Measurements from ENCODE around the gene PAPPA2. TPM values are rescaled to one million over a fixed set of nuclear protein-coding genes. Genes with fewer than 3 reads are reported as not detected.

The PAPPA2 gene
- total RNA-seq, 1 experiment from 2014 or later, result not detected

- no peak for DNase-seq
- intact Hi-C loops (cut with micrococcal nuclease; ENCODE audit: unreplicated experiment), result no loop called here
- ChIA-PET POLR2A (ENCODE audit: unreplicated experiment) (no interaction called here), CTCF (no interaction called here)
- Histone ChIP-seq H3K9me3 (ENCODE audit: insufficient read depth, low read depth) (no peaks in the 10 kb centered on the region), H2AFZ (no peak overlapping the region), H3K79me2 (ENCODE audit: low read depth) (no peaks in the 10 kb centered on the region), H3K4me2 (no peak overlapping the region), H3K36me3 (ENCODE audit: low read depth) (no peaks in the 10 kb centered on the region), H3K9me2 (ENCODE audit: insufficient read depth) (no peaks in the 10 kb centered on the region), H3K27me3 (ENCODE audit: insufficient read depth, low read depth) (no peaks in the 10 kb centered on the region), H4K20me1 (ENCODE audit: insufficient read depth) (no peaks in the 10 kb centered on the region), H3F3A (ENCODE audit: insufficient read depth, low read depth) (no peaks in the 10 kb centered on the region), H3K4me1 (replicated peaks; ENCODE audit: insufficient read depth) (no peaks in the 10 kb centered on the region), H3K4me3 (no peak overlapping the region), H3K27ac (no peak overlapping the region)
- TF ChIP-seq, protein P1, sequence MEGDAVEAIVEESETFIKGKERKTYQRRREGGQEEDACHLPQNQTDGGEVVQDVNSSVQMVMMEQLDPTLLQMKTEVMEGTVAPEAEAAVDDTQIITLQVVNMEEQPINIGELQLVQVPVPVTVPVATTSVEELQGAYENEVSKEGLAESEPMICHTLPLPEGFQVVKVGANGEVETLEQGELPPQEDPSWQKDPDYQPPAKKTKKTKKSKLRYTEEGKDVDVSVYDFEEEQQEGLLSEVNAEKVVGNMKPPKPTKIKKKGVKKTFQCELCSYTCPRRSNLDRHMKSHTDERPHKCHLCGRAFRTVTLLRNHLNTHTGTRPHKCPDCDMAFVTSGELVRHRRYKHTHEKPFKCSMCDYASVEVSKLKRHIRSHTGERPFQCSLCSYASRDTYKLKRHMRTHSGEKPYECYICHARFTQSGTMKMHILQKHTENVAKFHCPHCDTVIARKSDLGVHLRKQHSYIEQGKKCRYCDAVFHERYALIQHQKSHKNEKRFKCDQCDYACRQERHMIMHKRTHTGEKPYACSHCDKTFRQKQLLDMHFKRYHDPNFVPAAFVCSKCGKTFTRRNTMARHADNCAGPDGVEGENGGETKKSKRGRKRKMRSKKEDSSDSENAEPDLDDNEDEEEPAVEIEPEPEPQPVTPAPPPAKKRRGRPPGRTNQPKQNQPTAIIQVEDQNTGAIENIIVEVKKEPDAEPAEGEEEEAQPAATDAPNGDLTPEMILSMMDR (conservative IDR thresholded peaks at IDR 0.05), result no peak
- TF ChIP-seq EZH2 (IDR thresholded peaks at IDR 0.05; ENCODE audit: low read depth), result no peak
- no TSS peak for BruUV-seq (replicated peaks)
Observed at GRCh38 chr1:176799327-176799726, 336.4 kb downstream of the PAPPA2 start.

- TF ChIP-seq EZH2 (IDR thresholded peaks at IDR 0.05; ENCODE audit: low read depth), result no peak
- TF ChIP-seq, protein P1 (conservative IDR thresholded peaks at IDR 0.05), result no peak
- Histone ChIP-seq H3K79me2 (ENCODE audit: low read depth) (no peaks in the 10 kb centered on the region), H3K4me3 (no peak overlapping the region), H3K27me3 (ENCODE audit: insufficient read depth, low read depth) (no peaks in the 10 kb centered on the region), H4K20me1 (ENCODE audit: insufficient read depth) (no peaks in the 10 kb centered on the region), H3K9me3 (ENCODE audit: insufficient read depth, low read depth) (no peaks in the 10 kb centered on the region), H3F3A (ENCODE audit: insufficient read depth, low read depth) (no peaks in the 10 kb centered on the region), H3K27ac (no peak overlapping the region), H3K36me3 (ENCODE audit: low read depth) (no peaks in the 10 kb centered on the region), H3K4me1 (replicated peaks; ENCODE audit: insufficient read depth) (no peaks in the 10 kb centered on the region), H3K9me2 (ENCODE audit: insufficient read depth) (no peaks in the 10 kb centered on the region), H3K4me2 (no peak overlapping the region), H2AFZ (no peak overlapping the region)
- no peak for DNase-seq
- intact Hi-C loops (cut with micrococcal nuclease; ENCODE audit: unreplicated experiment), result no loop called here
- BruUV-seq (replicated peaks), result no TSS peak
- CTCF ChIA-PET, result no interaction called here
- POLR2A ChIA-PET (ENCODE audit: unreplicated experiment), result no interaction called here
Observed at GRCh38 chr1:176800978-176801513, 338.1 kb downstream of the PAPPA2 start.

DNA sequence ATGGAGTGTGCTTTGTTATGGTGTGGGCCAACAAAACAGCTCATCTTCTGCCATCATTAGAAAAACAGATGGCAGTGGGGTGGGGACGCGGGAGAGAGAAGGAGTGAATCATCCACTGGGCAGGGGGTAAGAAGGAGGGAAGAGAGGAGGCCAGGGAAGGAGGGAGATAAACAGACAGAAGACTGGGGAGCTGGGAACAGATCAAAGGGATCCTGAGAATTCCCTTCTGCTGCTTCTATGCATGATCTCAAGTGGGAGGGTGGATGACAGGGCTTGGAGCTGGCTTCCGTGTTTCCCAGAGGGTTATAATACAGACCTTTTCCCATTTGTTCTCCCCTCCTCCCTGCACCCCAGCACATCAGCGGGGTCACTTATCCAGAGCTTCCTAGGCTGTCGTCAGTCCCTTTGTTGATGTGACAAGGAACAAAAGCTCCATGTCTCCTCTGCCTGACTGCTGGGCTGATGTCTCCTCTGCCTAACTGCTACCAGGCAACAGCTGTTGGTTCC, 338.6 kb downstream of the PAPPA2 start:
- Histone ChIP-seq H3K9me2 (ENCODE audit: insufficient read depth) (no peaks in the 10 kb centered on the region), H3K4me2 (no peak overlapping the region), H3K4me1 (replicated peaks; ENCODE audit: insufficient read depth) (no peaks in the 10 kb centered on the region), H3F3A (ENCODE audit: insufficient read depth, low read depth) (no peaks in the 10 kb centered on the region), H3K79me2 (ENCODE audit: low read depth) (no peaks in the 10 kb centered on the region), H3K4me3 (no peak overlapping the region), H4K20me1 (ENCODE audit: insufficient read depth) (no peaks in the 10 kb centered on the region), H3K27ac (no peak overlapping the region), H3K27me3 (ENCODE audit: insufficient read depth, low read depth) (no peaks in the 10 kb centered on the region), H3K9me3 (ENCODE audit: insufficient read depth, low read depth) (no peaks in the 10 kb centered on the region), H3K36me3 (ENCODE audit: low read depth) (no peaks in the 10 kb centered on the region), H2AFZ (no peak overlapping the region)
- no peak for DNase-seq
- CTCF ChIA-PET, result no interaction called here
- intact Hi-C loops (cut with micrococcal nuclease; ENCODE audit: unreplicated experiment), result no loop called here
- no TSS peak for BruUV-seq (replicated peaks)
- POLR2A ChIA-PET (ENCODE audit: unreplicated experiment), result no interaction called here
- TF ChIP-seq EZH2 (IDR thresholded peaks at IDR 0.05; ENCODE audit: low read depth), result no peak
- TF ChIP-seq, protein P1 (conservative IDR thresholded peaks at IDR 0.05), result no peak

Data from PC-9 (cell line).